Measurements from ENCODE around the gene SLC25A13. TPM values are rescaled to one million over a fixed set of nuclear protein-coding genes. Genes with fewer than 3 reads are reported as not detected.

The SLC25A13 gene
- total and polyA plus RNA-seq, 2 experiments from 2014 or later = 4.8 to 19.1 TPM

- Histone ChIP-seq H2AFZ (no peak overlapping the region), H3K79me2 (ENCODE audit: insufficient read depth) (no peaks in the 10 kb centered on the region), H3K4me1 (ENCODE audit: insufficient read depth) (peaks cover 21% of the 10 kb centered on the region), H3K9me3 (ENCODE audit: low read depth) (no peaks in the 10 kb centered on the region), H3K27me3 (replicated peaks; ENCODE audit: insufficient read depth) (no peaks in the 10 kb centered on the region), H4K20me1 (ENCODE audit: insufficient read depth) (no peaks in the 10 kb centered on the region), H3K4me3 (no peak overlapping the region), H3K27ac (no peak overlapping the region), H3K4me2 (ENCODE audit: unreplicated experiment) (peak overlapping the region; percentile 20), H3F3A (ENCODE audit: insufficient read depth) (no peaks in the 10 kb centered on the region), H3K9ac (no peak overlapping the region), H3K36me3 (ENCODE audit: low read depth) (no peaks in the 10 kb centered on the region), H3K9me2 (ENCODE audit: insufficient read depth) (no peaks in the 10 kb centered on the region)
- in situ Hi-C loops (cut with MboI) = no loop called here
- DNase-seq = peak; percentile 54
- WGBS, 2 experiments (ENCODE audit: low coverage in 1 of 2, low lambda C conversion rate in 2 of 2, missing lambda C conversion rate in 2 of 2) = 100% methylated on average over 1 of the region's 1 CpG
- no peak for TF ChIP-seq EZH2 (IDR thresholded peaks at IDR 0.05; ENCODE audit: insufficient read depth, poor library complexity, severe bottlenecking)
- TF ChIP-seq EZH2phosphoT487 (IDR thresholded peaks at IDR 0.05; ENCODE audit: insufficient read depth, low read depth) = no peak
These were observed 122.5 kb downstream of the SLC25A13 start for GRCh38 chr7:96199421-96199820.

GRCh38 chr7:96198047-96198636 lies 123.8 kb downstream of the SLC25A13 start:
- Histone ChIP-seq H3K27me3 (replicated peaks; ENCODE audit: insufficient read depth) (no peaks in the 10 kb centered on the region), H3K27ac (no peak overlapping the region), H3K9me3 (ENCODE audit: low read depth) (no peaks in the 10 kb centered on the region), H2AFZ (no peak overlapping the region), H4K20me1 (ENCODE audit: insufficient read depth) (no peaks in the 10 kb centered on the region), H3K36me3 (ENCODE audit: low read depth) (no peaks in the 10 kb centered on the region), H3F3A (ENCODE audit: insufficient read depth) (no peaks in the 10 kb centered on the region), H3K9me2 (ENCODE audit: insufficient read depth) (no peaks in the 10 kb centered on the region), H3K4me1 (ENCODE audit: insufficient read depth) (peaks cover 21% of the 10 kb centered on the region), H3K79me2 (ENCODE audit: insufficient read depth) (no peaks in the 10 kb centered on the region), H3K4me3 (no peak overlapping the region), H3K9ac (no peak overlapping the region), H3K4me2 (ENCODE audit: unreplicated experiment) (no peak overlapping the region)
- 96 to 99% methylated on average over 3 of the region's 3 CpGs for WGBS, 2 experiments (ENCODE audit: low coverage in 1 of 2, low lambda C conversion rate in 2 of 2, missing lambda C conversion rate in 2 of 2)
- TF ChIP-seq EZH2 (IDR thresholded peaks at IDR 0.05; ENCODE audit: insufficient read depth, poor library complexity, severe bottlenecking) = no peak
- TF ChIP-seq EZH2phosphoT487 (IDR thresholded peaks at IDR 0.05; ENCODE audit: insufficient read depth, low read depth) = no peak
- no peak for DNase-seq
- in situ Hi-C loops (cut with MboI) = no loop called here

GRCh38 chr7:96196676-96197075 lies 125.2 kb downstream of the SLC25A13 start:
- Histone ChIP-seq H4K20me1 (ENCODE audit: insufficient read depth) (no peaks in the 10 kb centered on the region), H3K9ac (no peak overlapping the region), H3K79me2 (ENCODE audit: insufficient read depth) (no peaks in the 10 kb centered on the region), H3F3A (ENCODE audit: insufficient read depth) (no peaks in the 10 kb centered on the region), H3K4me3 (no peak overlapping the region), H3K4me2 (ENCODE audit: unreplicated experiment) (no peak overlapping the region), H3K4me1 (ENCODE audit: insufficient read depth) (peaks cover 21% of the 10 kb centered on the region), H3K27ac (no peak overlapping the region), H3K27me3 (replicated peaks; ENCODE audit: insufficient read depth) (no peaks in the 10 kb centered on the region), H2AFZ (no peak overlapping the region), H3K9me3 (ENCODE audit: low read depth) (no peaks in the 10 kb centered on the region), H3K9me2 (ENCODE audit: insufficient read depth) (no peaks in the 10 kb centered on the region), H3K36me3 (ENCODE audit: low read depth) (no peaks in the 10 kb centered on the region)
- in situ Hi-C loops (cut with MboI) = no loop called here
- TF ChIP-seq EZH2phosphoT487 (IDR thresholded peaks at IDR 0.05; ENCODE audit: insufficient read depth, low read depth) = no peak
- WGBS, 2 experiments (ENCODE audit: low coverage in 1 of 2, low lambda C conversion rate in 2 of 2, missing lambda C conversion rate in 2 of 2) = 96 to 98% methylated on average over 4 of the region's 4 CpGs
- no peak for DNase-seq

- peak overlapping the region; percentile 76 for H3K4me2 ChIP-seq (ENCODE audit: unreplicated experiment)
- WGBS, 2 experiments (ENCODE audit: low coverage in 1 of 2, low lambda C conversion rate in 2 of 2, missing lambda C conversion rate in 2 of 2) = 44 to 54% methylated on average over 4 of the region's 4 CpGs
These were observed 132.6 kb downstream of the SLC25A13 start for GRCh38 chr7:96189129-96189820.

More at GRCh38 chr7:96189129-96189820, 132.6 kb downstream of the SLC25A13 start:
- peak overlapping the region; percentile 73 for H2AFZ ChIP-seq
- no peaks in the 10 kb centered on the region for H3K9me2 ChIP-seq (ENCODE audit: insufficient read depth)
- no peaks in the 10 kb centered on the region for H4K20me1 ChIP-seq (ENCODE audit: insufficient read depth)
- H3K9me3 ChIP-seq (ENCODE audit: low read depth) = no peaks in the 10 kb centered on the region
- DNase-seq = no peak
- peaks cover 16% of the 10 kb centered on the region for H3K4me1 ChIP-seq (ENCODE audit: insufficient read depth)
- H3K4me3 ChIP-seq = peak overlapping the region; percentile 55
- no peak for TF ChIP-seq EZH2 (IDR thresholded peaks at IDR 0.05; ENCODE audit: insufficient read depth, poor library complexity, severe bottlenecking)
- no peak for TF ChIP-seq EZH2phosphoT487 (IDR thresholded peaks at IDR 0.05; ENCODE audit: insufficient read depth, low read depth)
- no peaks in the 10 kb centered on the region for H3K79me2 ChIP-seq (ENCODE audit: insufficient read depth)
- in situ Hi-C loops (cut with MboI) = no loop called here
- no peak overlapping the region for H3K27ac ChIP-seq
- H3K36me3 ChIP-seq (ENCODE audit: low read depth) = 0 out of 2 replicates have a peak, but pooled peaks cover 3% of the 10 kb centered on the region
- H3K9ac ChIP-seq = peak overlapping the region; percentile 36; the same call in 1 of the 2 replicates
- no peaks in the 10 kb centered on the region for H3K27me3 ChIP-seq (replicated peaks; ENCODE audit: insufficient read depth)
- 0 out of 2 replicates have a peak, but pooled peaks cover 4% of the 10 kb centered on the region for H3F3A ChIP-seq (ENCODE audit: insufficient read depth)
